CD14-positive monocyte (primary cell): Measurements from ENCODE around the gene GNPTAB. TPM values are rescaled to one million over a fixed set of nuclear protein-coding genes. Genes with fewer than 3 reads are reported as not detected.
"Not testable (repeated sequence)": the region's sequence is repeated elsewhere in the genome, so short reads cannot be mapped to it uniquely, and the experiment has no call there.

ENCODE experiments used
- DNase-seq, 3 donors: peaks; one replicate each; pipeline ENCODE4 v3.0.0-alpha.2; 2011 to 2022
- H2AFZ ChIP-seq: 2 replicates; pipeline ENCODE4 v1.6.0; 2012; ENCODE audit warnings: mild to moderate bottlenecking, low read depth, low read length, inconsistent platforms; ENCODE audit not compliant: insufficient read depth, poor library complexity, severe bottlenecking
- H3K27ac ChIP-seq, 2 donors: 1 replicate in 1 of 2; 2 replicates in 1 of 2; pipeline ENCODE4 v1.5.1; 2012 to 2013; ENCODE audit warnings: low read length in 2 of 2, control low read depth in 1 of 2, inconsistent platforms in 1 of 2, low read depth in 1 of 2, mild to moderate bottlenecking in 1 of 2
- H3K27me3 ChIP-seq, 2 donors: one replicate each; pipeline versions ENCODE4 v1.6.0 to v1.6.1; 2011 to 2013; ENCODE audit warnings: low read length in 2 of 2; ENCODE audit not compliant: control insufficient read depth in 2 of 2, insufficient read depth in 2 of 2
- H3K36me3 ChIP-seq, 2 donors: replicated peaks in 1 of 2; 1 replicate in 1 of 2; 2 replicates in 1 of 2; pipeline versions ENCODE4 v1.5.1 to v1.6.1; 2012 to 2013; ENCODE audit warnings: low read length in 2 of 2, control low read depth in 1 of 2, inconsistent platforms in 1 of 2, mild to moderate bottlenecking in 1 of 2; ENCODE audit not compliant: insufficient read depth in 2 of 2, control insufficient read depth in 1 of 2
- H3K4me1 ChIP-seq, 2 donors: 1 replicate in 1 of 2; 2 replicates in 1 of 2; pipeline versions ENCODE4 v1.5.1 to v1.6.1; 2012 to 2013; ENCODE audit warnings: low read length in 2 of 2, control low read depth in 1 of 2, inconsistent platforms in 1 of 2, mild to moderate bottlenecking in 1 of 2, moderate library complexity in 1 of 2; ENCODE audit not compliant: insufficient read depth in 2 of 2, control insufficient read depth in 1 of 2
- H3K4me2 ChIP-seq: replicated peaks from 2 replicates; pipeline ENCODE3; 2012; ENCODE audit warnings: low read length, moderate library complexity, mild to moderate bottlenecking; ENCODE audit not compliant: poor library complexity, severe bottlenecking; ENCODE audit errors: extremely low read depth
- H3K4me3 ChIP-seq, 3 experiments: fragments of 200-600 bp in 1 of 3; sonication (generic) in 1 of 3; replicated peaks in 1 of 3; 1 replicate in 2 of 3; 2 replicates in 1 of 3; pipeline ENCODE4 v1.5.1; 2011 to 2013; ENCODE audit warnings: low read length in 3 of 3, mild to moderate bottlenecking in 3 of 3, control low read depth in 2 of 3, low read depth in 2 of 3, inconsistent platforms in 1 of 3, moderate library complexity in 1 of 3
- H3K79me2 ChIP-seq: 2 replicates; pipeline ENCODE4 v1.6.0; 2012; ENCODE audit warnings: mild to moderate bottlenecking, control low read depth, inconsistent platforms, low read length, moderate library complexity; ENCODE audit not compliant: insufficient read depth
- H3K9ac ChIP-seq: 2 replicates; pipeline ENCODE4 v1.6.0; 2017; ENCODE audit warnings: low read length, mild to moderate bottlenecking; ENCODE audit not compliant: insufficient read depth, poor library complexity, severe bottlenecking
- H3K9me3 ChIP-seq, 2 donors: replicated peaks in 1 of 2; 1 replicate in 1 of 2; 2 replicates in 1 of 2; pipeline versions ENCODE4 v1.5.1 to v1.6.1; 2012 to 2013; ENCODE audit warnings: low read length in 2 of 2, control low read depth in 1 of 2; ENCODE audit not compliant: control insufficient read depth in 1 of 2, insufficient read depth in 1 of 2
- H4K20me1 ChIP-seq: 2 replicates; pipeline ENCODE4 v1.6.0; 2012; ENCODE audit warnings: mild to moderate bottlenecking, low read length, control low read depth, moderate library complexity; ENCODE audit not compliant: insufficient read depth
- H3K27ac Mint-ChIP-seq, 7 donors: one replicate each; pipeline ENCODE4 v1.8.0; 2020; ENCODE audit warnings: mild to moderate bottlenecking in 7 of 7, mixed read lengths in 7 of 7, moderate library complexity in 6 of 7, inconsistent platforms in 2 of 7
- H3K27me3 Mint-ChIP-seq, 3 donors: one replicate each; pipeline ENCODE4 v1.8.0; 2021 to 2022; ENCODE audit warnings: low read depth in 3 of 3, mild to moderate bottlenecking in 3 of 3, mixed read lengths in 3 of 3, moderate library complexity in 3 of 3, inconsistent platforms in 1 of 3
- H3K36me3 Mint-ChIP-seq, 2 donors: one replicate each; pipeline ENCODE4 v1.8.0; 2020; ENCODE audit warnings: mixed read lengths in 2 of 2, inconsistent platforms in 1 of 2, mild to moderate bottlenecking in 1 of 2
- H3K4me1 Mint-ChIP-seq: one replicate; pipeline ENCODE4 v1.8.0; 2020; ENCODE audit warnings: mild to moderate bottlenecking, mixed read lengths
- H3K4me3 Mint-ChIP-seq, 2 donors: one replicate each; pipeline ENCODE4 v1.8.0; 2020; ENCODE audit warnings: mild to moderate bottlenecking in 2 of 2, mixed read lengths in 2 of 2, moderate library complexity in 1 of 2
- H3K9me3 Mint-ChIP-seq, 7 donors: one replicate each; pipeline ENCODE4 v1.8.0; 2020 to 2022; ENCODE audit warnings: mixed read lengths in 7 of 7, mild to moderate bottlenecking in 6 of 7, moderate library complexity in 6 of 7, inconsistent platforms in 2 of 7
- CTCF ChIP-seq: fragments of 200-600 bp; IDR thresholded peaks from one replicate; pipeline ENCODE4 v1.8.0; 2022; ENCODE audit warnings: antibody characterized with exemption, mild to moderate bottlenecking
- WGBS: methylation state at CpG from one replicate; pipeline ENCODE4 v1.1.5; 2013; ENCODE audit warnings: missing lambda C conversion rate; ENCODE audit not compliant: insufficient coverage; 5-methylcytosine and 5-hydroxymethylcytosine counted together
- intact Hi-C, 2 donors: fragments of 100-400 bp; cut with micrococcal nuclease; formaldehyde crosslinking; loops; one replicate each; pipeline versions ENCODE4 v1.15.0 to v1.15.1; 2023
- polyA plus RNA-seq, 3 donors: library from polyadenylated mRNA; depleted of rRNA in 1 of 3; unstranded in 2 of 3; stranded (reverse) in 1 of 3; fragments of 300-500 nt in 2 of 3; fragments of >200 nt in 1 of 3; fragmentation: Illumina TruSeq in 2 of 3; gene quantifications; 1 replicate in 2 of 3; 2 replicates in 1 of 3; pipeline ENCODE4 v1.2.3, GENCODE V29; 2012 to 2021

Gene GNPTAB
- polyA plus RNA-seq, 3 donors: 14.4 to 29.1 (median 24.1) TPM

GRCh38 chr12:101823039-101823438, 7.7 kb downstream of the GNPTAB start:
- peaks cover 51% of the 10 kb centered on the region for H3K4me1 Mint-ChIP-seq
- no peak for DNase-seq
- H3K36me3 ChIP-seq: peaks cover 3 to 6% of the 10 kb centered on the region in 2 donors
- H3K4me1 ChIP-seq: peaks cover 11 to 32% of the 10 kb centered on the region in 2 donors
- no peak overlapping the region for H3K4me3 Mint-ChIP-seq
- peak overlapping the region; percentile 23 to 85 (median 48) for H3K27ac Mint-ChIP-seq
- H3K27me3 Mint-ChIP-seq: peaks cover 0 to 2% (median 0%) of the 10 kb centered on the region in 3 donors
- H3K27ac ChIP-seq: no peak overlapping the region
- peaks cover 14% of the 10 kb centered on the region for H4K20me1 ChIP-seq
- H3K4me2 ChIP-seq: no peak overlapping the region
- H3K9ac ChIP-seq: no peak overlapping the region
- intact Hi-C loops: no loop called here
- no peaks in the 10 kb centered on the region for H3K27me3 ChIP-seq
- 94% methylated on average over 4 of the region's 4 CpGs for WGBS
- H3K79me2 ChIP-seq: peaks cover 97% of the 10 kb centered on the region
- H3K4me3 ChIP-seq: no peak overlapping the region
- peaks cover 5 to 12% (median 10%) of the 10 kb centered on the region in 7 donors for H3K9me3 Mint-ChIP-seq
- H3K9me3 ChIP-seq: peaks cover 4 to 11% of the 10 kb centered on the region in 2 donors
- H3K36me3 Mint-ChIP-seq: peaks cover 14 to 15% of the 10 kb centered on the region in 2 donors
- TF ChIP-seq CTCF: no peak
- H2AFZ ChIP-seq: no peak overlapping the region

- Mint-ChIP-seq H3K4me3 (no peak overlapping the region), H3K36me3 (peaks cover 14 to 16% of the 10 kb centered on the region in 2 donors), H3K4me1 (peaks cover 23% of the 10 kb centered on the region), H3K27ac (no peak overlapping the region), H3K27me3 (peaks cover 0 to 2% (median 0%) of the 10 kb centered on the region in 3 donors), H3K9me3 (peaks cover 5 to 13% (median 10%) of the 10 kb centered on the region in 7 donors)
- intact Hi-C loops: no loop called here
- Histone ChIP-seq H3K4me2 (no peak overlapping the region), H3K9ac (no peak overlapping the region), H3K4me3 (no peak overlapping the region), H3K27ac (no peak overlapping the region), H4K20me1 (peaks cover 25% of the 10 kb centered on the region), H3K79me2 (peaks cover 97% of the 10 kb centered on the region), H3K9me3 (peaks cover 4 to 11% of the 10 kb centered on the region in 2 donors), H3K36me3 (peaks cover 3 to 6% of the 10 kb centered on the region in 2 donors), H3K4me1 (peaks cover 8 to 14% of the 10 kb centered on the region in 2 donors), H3K27me3 (no peaks in the 10 kb centered on the region), H2AFZ (no peak overlapping the region)
- WGBS: no CpG with 5 or more reads among the region's 2 CpGs
- no peak for TF ChIP-seq CTCF
- no peak for DNase-seq
These were observed 11.3 kb downstream of the GNPTAB start for GRCh38 chr12:101819467-101819866.

GRCh38 chr12:101818689-101819088, 12.1 kb downstream of the GNPTAB start:
- H3K36me3 Mint-ChIP-seq: peaks cover 14 to 16% of the 10 kb centered on the region in 2 donors
- H3K4me3 ChIP-seq, H2AFZ ChIP-seq, H3K4me3 Mint-ChIP-seq, H3K4me2 ChIP-seq, DNase-seq, intact Hi-C loops, H3K27me3 ChIP-seq, H3K36me3 ChIP-seq, H3K9ac ChIP-seq, H3K4me1 ChIP-seq, H3K27me3 Mint-ChIP-seq, H3K27ac ChIP-seq: not testable (repeated sequence)
- H3K9me3 Mint-ChIP-seq: peaks cover 5 to 13% (median 10%) of the 10 kb centered on the region in 7 donors
- 100% methylated on average over 1 of the region's 4 CpGs for WGBS
- H3K79me2 ChIP-seq: peaks cover 95% of the 10 kb centered on the region
- peaks cover 18% of the 10 kb centered on the region for H3K4me1 Mint-ChIP-seq
- H4K20me1 ChIP-seq: peaks cover 25% of the 10 kb centered on the region
- H3K27ac Mint-ChIP-seq: peak overlapping the region in 1 of 7 donors; percentile 13
- peaks cover 4 to 11% of the 10 kb centered on the region in 2 donors for H3K9me3 ChIP-seq
